ENCODE results near the gene BAZ1B.
"Not testable (repeated sequence)": the region's sequence is repeated elsewhere in the genome, so short reads cannot be mapped to it uniquely, and the experiment has no call there.

BAZ1B gene

DNA sequence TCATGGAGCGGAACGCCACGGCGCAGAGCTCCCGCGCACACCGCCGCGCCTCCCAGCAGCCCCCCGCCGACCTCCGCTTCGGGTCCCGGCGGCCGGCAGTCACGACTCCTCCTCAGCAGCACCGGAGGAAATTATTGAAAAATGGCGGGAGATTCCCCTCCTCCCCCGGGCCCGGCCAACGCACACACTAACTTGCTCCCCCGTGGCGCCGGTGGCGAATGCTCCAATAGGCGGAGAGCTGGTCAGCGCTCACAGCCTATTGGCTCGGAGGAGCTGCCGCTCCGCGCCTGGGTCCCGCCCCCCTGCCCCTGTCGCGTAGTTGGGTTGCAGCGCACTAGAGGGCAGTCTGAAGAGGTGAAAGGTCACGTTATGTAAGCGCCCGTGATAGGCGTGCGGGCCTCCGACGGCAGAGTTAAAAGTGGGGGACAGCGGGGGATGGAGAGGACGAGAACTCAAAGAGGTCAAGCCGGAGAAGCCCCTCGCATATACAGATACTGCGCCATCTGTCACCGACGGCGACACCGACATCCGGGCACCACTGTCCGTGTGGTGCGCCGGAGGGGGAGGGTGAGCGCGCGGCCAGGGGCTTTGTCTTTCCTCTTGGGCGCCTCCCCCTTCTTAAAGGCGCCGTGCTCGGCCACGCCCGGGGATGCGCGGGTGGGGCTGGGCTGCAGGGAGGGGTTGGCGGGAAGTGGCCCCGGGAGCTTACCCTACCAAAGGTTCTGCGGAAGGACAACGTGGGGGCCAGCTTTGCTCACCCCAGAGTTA is at the start of gene BAZ1B:
TSS of gene BAZ1B (minus strand) at position 189 of the 768 bp plus-strand sequence. CDS start 360 bp downstream, outside the sequence.
- DNase-seq (ENCODE audit: low spot score), result peak; percentile 98

GRCh38 chr7:73570977-73571376 is 48.9 kb upstream of the BAZ1B start:
- no peak for DNase-seq (ENCODE audit: low spot score)

GRCh38 chr7:73570521-73570920 is 48.4 kb upstream of the BAZ1B start:
- no peak for DNase-seq (ENCODE audit: low spot score)

- DNase-seq (ENCODE audit: low spot score), result no peak
These were observed 47.0 kb upstream of the BAZ1B start for GRCh38 chr7:73569042-73569608.

- DNase-seq (ENCODE audit: low spot score), result no peak
These were observed 46.0 kb upstream of the BAZ1B start for GRCh38 chr7:73567846-73568685.

DNA sequence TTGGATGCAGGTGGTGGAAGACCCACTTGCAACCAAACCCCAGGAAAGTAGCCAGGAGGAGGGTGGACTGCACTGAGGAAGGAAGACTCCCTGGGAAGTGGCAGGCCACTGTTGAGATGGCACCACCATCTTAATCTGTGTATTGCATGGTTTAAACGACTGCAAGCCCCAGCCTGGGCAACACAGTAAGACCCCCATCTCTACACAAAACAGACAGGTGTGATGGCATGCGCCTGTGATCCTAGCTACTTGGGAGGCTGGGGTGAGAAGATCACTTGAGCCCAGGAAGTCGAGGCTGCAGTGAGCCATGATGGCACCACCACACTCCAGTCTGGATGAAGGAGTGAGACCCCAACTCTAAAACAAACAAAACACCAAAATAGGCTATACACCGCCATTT is 45.0 kb upstream of the BAZ1B start:
- DNase-seq (ENCODE audit: low spot score), result no peak

GRCh38 chr7:73566431-73566830 is 44.3 kb upstream of the BAZ1B start:
- not testable (repeated sequence) for DNase-seq (ENCODE audit: low spot score)

GRCh38 chr7:73565675-73566340 is 43.7 kb upstream of the BAZ1B start:
- no peak for DNase-seq (ENCODE audit: low spot score)

GRCh38 chr7:73560109-73560835 is 38.2 kb upstream of the BAZ1B start:
- no peak for DNase-seq (ENCODE audit: low spot score)

- peak; percentile 81 for DNase-seq (ENCODE audit: low spot score)
These were observed 35.5 kb upstream of the BAZ1B start, which contains the start of gene BCL7B for GRCh38 chr7:73557397-73558257. Gene BCL7B, minus strand, starts transcription at chr7:73557690. Its CDS starts 112 bp downstream, at chr7:73557578.

DNA sequence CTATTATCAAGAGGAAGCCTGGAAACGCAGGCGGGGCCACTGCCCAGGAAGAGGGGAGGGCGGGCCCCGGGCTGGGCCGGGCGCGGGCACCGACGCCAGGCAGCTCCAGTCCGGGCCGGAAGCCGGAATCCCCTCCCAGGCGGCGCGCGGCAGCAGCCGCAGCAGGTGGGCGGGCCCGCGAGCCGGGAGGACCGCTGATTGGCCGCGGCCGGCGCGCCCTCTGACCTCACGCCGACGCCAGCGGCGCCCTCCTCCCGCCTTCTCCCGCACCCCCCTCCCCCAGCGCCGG is 35.0 kb upstream of the BAZ1B start:
- peak; percentile 89 for DNase-seq (ENCODE audit: low spot score)

GRCh38 chr7:73556208-73557107 is 34.4 kb upstream of the BAZ1B start:
- no peak for DNase-seq (ENCODE audit: low spot score)

GRCh38 chr7:73555411-73555982 is 33.4 kb upstream of the BAZ1B start:
- no peak for DNase-seq (ENCODE audit: low spot score)

DNA sequence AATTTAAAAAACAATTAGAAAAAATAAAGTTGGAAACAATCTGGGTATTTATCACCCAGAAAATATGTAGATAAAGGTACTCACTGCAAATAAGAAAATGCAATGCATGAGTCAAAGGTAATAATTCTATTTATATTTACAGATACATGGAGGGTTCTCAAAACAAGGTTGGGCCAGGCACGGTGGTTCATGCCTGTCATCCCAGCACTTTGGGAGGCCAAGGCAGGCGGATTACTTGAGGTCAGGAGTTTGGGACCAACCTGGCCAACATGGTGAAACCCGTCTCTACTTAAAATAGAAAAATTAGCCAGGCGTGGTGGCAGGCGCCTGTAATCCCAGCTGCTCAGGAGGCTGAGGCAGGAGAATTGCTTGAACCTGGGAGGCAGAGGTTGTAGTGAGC is 28.0 kb upstream of the BAZ1B start:
- DNase-seq (ENCODE audit: low spot score), result not testable (repeated sequence)

- DNase-seq (ENCODE audit: low spot score), result no peak
These were observed 27.1 kb upstream of the BAZ1B start for GRCh38 chr7:73549176-73549575.

DNA sequence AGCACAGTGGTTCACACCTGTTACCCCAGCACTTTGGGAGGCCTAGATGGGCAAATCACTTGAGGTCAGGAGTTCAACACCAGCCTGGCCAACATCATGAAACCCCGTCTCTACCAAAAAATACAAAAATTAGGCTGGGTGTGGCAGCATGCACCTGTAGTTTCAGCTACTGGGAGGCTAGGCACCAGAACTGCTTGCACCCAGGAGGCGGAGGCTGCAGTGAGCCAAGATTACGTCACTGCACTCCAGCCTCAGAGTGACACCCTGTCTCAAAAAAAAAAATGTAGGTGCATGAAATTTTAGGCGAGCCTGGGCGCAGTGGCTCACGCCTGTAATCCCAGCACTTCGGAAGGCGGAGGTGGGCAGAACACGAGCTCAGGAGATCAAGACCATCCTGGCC is 25.7 kb upstream of the BAZ1B start:
- no peak for DNase-seq (ENCODE audit: low spot score)

GRCh38 chr7:73544678-73545077 is 22.6 kb upstream of the BAZ1B start:
- DNase-seq (ENCODE audit: low spot score), result no peak

DNA sequence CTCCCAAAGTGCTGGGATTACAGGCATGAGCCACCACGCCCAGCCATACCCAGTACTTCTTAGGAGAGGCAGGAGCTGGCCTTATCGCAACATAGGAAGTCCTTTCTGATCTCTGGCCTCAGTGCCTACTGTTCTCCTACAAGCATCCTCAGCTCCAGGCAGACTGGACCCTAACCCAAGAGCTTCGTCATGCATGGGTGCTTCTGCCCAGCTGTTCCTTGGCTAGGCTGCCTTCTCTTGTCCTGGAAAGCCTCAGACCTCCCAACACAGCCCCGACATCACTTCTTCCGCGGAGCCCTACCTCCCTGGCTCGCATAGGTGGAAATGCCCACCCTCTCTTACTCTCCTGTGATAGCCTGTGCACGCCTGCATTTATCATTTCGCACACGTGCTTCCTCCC is 19.6 kb upstream of the BAZ1B start:
- no peak for DNase-seq (ENCODE audit: low spot score)

- DNase-seq (ENCODE audit: low spot score), result no peak
These were observed 17.6 kb upstream of the BAZ1B start for GRCh38 chr7:73539709-73540108.

Measured in CD4-positive, alpha-beta T cell treated with Interleukin-15 for 4 hours (primary cell).